Activated CD8-positive, alpha-beta T cell treated with anti-CD3 and anti-CD28 coated beads for 36 hours (primary cell): ENCODE results near the gene MCL1. TPM values are rescaled to one million over a fixed set of nuclear protein-coding genes. Genes with fewer than 3 reads are reported as not detected.
"Not testable (repeated sequence)": the region's sequence is repeated elsewhere in the genome, so short reads cannot be mapped to it uniquely, and the experiment has no call there.

Experiments
- ATAC-seq: fragments of 200-7000 bp; cut with Tn5 transposase; one replicate; pipeline ENCODE4 v1.10.0; 2021; ENCODE audit warnings: mild to moderate bottlenecking, moderate library complexity
- CTCF ChIA-PET: fragments of 350-600 bp; sonication (Branson Sonifier 250); formaldehyde crosslinking; loops from one replicate; lab custom pipeline; 2021; ENCODE audit warnings: antibody characterized with exemption; lab: Charles Lee
- POLR2A ChIA-PET: fragments of 350-600 bp; sonication (Branson Sonifier 250); formaldehyde crosslinking; loops from one replicate; lab custom pipeline; 2021; ENCODE audit warnings: antibody characterized with exemption; lab: Charles Lee
- DNase-seq: peaks from one replicate; pipeline ENCODE4 v3.0.0-alpha.2; 2020
- H3K27ac Mint-ChIP-seq: one replicate; pipeline ENCODE4 v1.8.0; 2021; ENCODE audit warnings: mild to moderate bottlenecking, mixed read lengths
- H3K27me3 Mint-ChIP-seq: one replicate; pipeline ENCODE4 v1.8.0; 2021; ENCODE audit warnings: mixed read lengths
- H3K36me3 Mint-ChIP-seq: one replicate; pipeline ENCODE4 v1.8.0; 2021; ENCODE audit warnings: low read depth, mixed read lengths
- H3K4me1 Mint-ChIP-seq: one replicate; pipeline ENCODE4 v1.8.0; 2021; ENCODE audit warnings: low read depth, mixed read lengths
- H3K4me3 Mint-ChIP-seq: one replicate; pipeline ENCODE4 v1.8.0; 2021; ENCODE audit warnings: mild to moderate bottlenecking, moderate library complexity, mixed read lengths
- H3K9me3 Mint-ChIP-seq: one replicate; pipeline ENCODE4 v1.8.0; 2021; ENCODE audit warnings: mixed read lengths
- CTCF ChIP-seq: fragments of 200-600 bp; IDR thresholded peaks from one replicate; pipeline ENCODE4 v1.8.0; 2022; ENCODE audit warnings: antibody characterized with exemption, mild to moderate bottlenecking
- intact Hi-C: fragments of 100-400 bp; cut with micrococcal nuclease; formaldehyde crosslinking; loops from one replicate; pipeline ENCODE4 v1.10.0; 2022
- total RNA-seq, 2 experiments: library from RNA; stranded (reverse); gene quantifications; one replicate each; pipeline ENCODE4 v1.2.3, GENCODE V29; 2021

The MCL1 gene
- total RNA-seq, 2 experiments from 2014 or later, result 207 TPM

- ATAC-seq (no peak), DNase-seq (no peak)
- ChIA-PET POLR2A (interaction anchor here (1.2 to 30.2 kb wide), 2 partner anchors 27 to 40 kb away, joined by 3 to 678 read pairs; partner anchors contain the start of gene MCL1), CTCF (interaction anchor here (0.9 to 1.4 kb wide), 4 partner anchors 10 to 49 kb away, joined by 3 to 8 read pairs (median 4); partner anchors contain the start of gene MCL1)
- intact Hi-C loops, result loop anchor here (5.0 kb wide), 1 partner anchor 32 kb away; the partner anchor contains the start of gene MCL1
- Mint-ChIP-seq H3K4me1 (peaks cover 44% of the 10 kb centered on the region), H3K9me3 (no peaks in the 10 kb centered on the region), H3K36me3 (peaks cover 34% of the 10 kb centered on the region), H3K4me3 (no peak overlapping the region), H3K27me3 (no peaks in the 10 kb centered on the region), H3K27ac (peak overlapping the region; percentile 66)
- TF ChIP-seq CTCF, result no peak
These were observed 30.3 kb upstream of the MCL1 start for GRCh38 chr1:150609732-150610131.

GRCh38 chr1:150606463-150607142, 27.2 kb upstream of the MCL1 start:
- CTCF ChIA-PET, result interaction anchor here (0.8 to 1.2 kb wide), 2 partner anchors 26 to 46 kb away, joined by 3 to 5 read pairs; no protein-coding TSS in a partner anchor
- Mint-ChIP-seq H3K27me3 (no peaks in the 10 kb centered on the region), H3K36me3 (peaks cover 16% of the 10 kb centered on the region), H3K4me1 (peaks cover 21% of the 10 kb centered on the region), H3K27ac (no peak overlapping the region), H3K4me3 (no peak overlapping the region), H3K9me3 (no peaks in the 10 kb centered on the region)
- no peak for TF ChIP-seq CTCF
- POLR2A ChIA-PET, result interaction anchor here (30.2 kb wide), 1 partner anchor 37 kb away, joined by 678 read pairs; the partner anchor contains the start of gene MCL1
- no peak for ATAC-seq
- no peak for DNase-seq
- intact Hi-C loops, result no loop called here

- CTCF ChIA-PET, H3K27me3 Mint-ChIP-seq, H3K9me3 Mint-ChIP-seq, H3K4me3 Mint-ChIP-seq, intact Hi-C loops, ATAC-seq, DNase-seq: not testable (repeated sequence)
- Mint-ChIP-seq H3K36me3 (peaks cover 12% of the 10 kb centered on the region), H3K4me1 (peaks cover 14% of the 10 kb centered on the region), H3K27ac (peak overlapping the region; percentile 20)
- POLR2A ChIA-PET, result interaction anchor here (30.2 kb wide), 1 partner anchor 36 kb away, joined by 678 read pairs; the partner anchor contains the start of gene MCL1
These were observed 26.0 kb upstream of the MCL1 start for GRCh38 chr1:150605451-150605731.

- H3K36me3 Mint-ChIP-seq, result peaks cover 14% of the 10 kb centered on the region
- H3K27ac Mint-ChIP-seq, result peak overlapping the region; percentile 87
- DNase-seq, result no peak
- ChIA-PET POLR2A (interaction anchor here (1.2 to 30.2 kb wide), 2 partner anchors 18 to 35 kb away, joined by 3 to 678 read pairs; partner anchors contain the start of gene MCL1), CTCF (interaction anchor here (1.2 to 1.6 kb wide), 3 partner anchors 17 to 89 kb away, joined by 3 to 7 read pairs (median 6); partner anchors contain the start of gene FALEC)
- no peaks in the 10 kb centered on the region for H3K27me3 Mint-ChIP-seq
- ATAC-seq, result no peak
- peaks cover 11% of the 10 kb centered on the region for H3K4me1 Mint-ChIP-seq
- no peaks in the 10 kb centered on the region for H3K9me3 Mint-ChIP-seq
- no peak for TF ChIP-seq CTCF
- intact Hi-C loops, result no loop called here
- no peak overlapping the region for H3K4me3 Mint-ChIP-seq
These were observed 24.8 kb upstream of the MCL1 start for GRCh38 chr1:150604226-150604588.

GRCh38 chr1:150603711-150604110, 24.3 kb upstream of the MCL1 start:
- H3K27ac Mint-ChIP-seq, result peak overlapping the region; percentile 46
- H3K27me3 Mint-ChIP-seq, result no peaks in the 10 kb centered on the region
- no peak overlapping the region for H3K4me3 Mint-ChIP-seq
- H3K9me3 Mint-ChIP-seq, result no peaks in the 10 kb centered on the region
- TF ChIP-seq CTCF, result no peak
- ATAC-seq (no peak), DNase-seq (no peak)
- intact Hi-C loops, result no loop called here
- peaks cover 12% of the 10 kb centered on the region for H3K36me3 Mint-ChIP-seq
- peaks cover 11% of the 10 kb centered on the region for H3K4me1 Mint-ChIP-seq
- POLR2A ChIA-PET, result interaction anchor here (1.2 to 30.2 kb wide), 2 partner anchors 17 to 34 kb away, joined by 3 to 678 read pairs; partner anchors contain the start of gene MCL1
- CTCF ChIA-PET, result interaction anchor here (1.2 to 1.6 kb wide), 3 partner anchors 17 to 88 kb away, joined by 3 to 7 read pairs (median 6); partner anchors contain the start of gene FALEC

- intact Hi-C loops, ATAC-seq, DNase-seq, H3K27me3 Mint-ChIP-seq, H3K9me3 Mint-ChIP-seq, H3K27ac Mint-ChIP-seq, H3K4me3 Mint-ChIP-seq, CTCF ChIA-PET: not testable (repeated sequence)
- Mint-ChIP-seq H3K36me3 (peaks cover 12% of the 10 kb centered on the region), H3K4me1 (peaks cover 11% of the 10 kb centered on the region)
- POLR2A ChIA-PET, result interaction anchor here (30.2 kb wide), 1 partner anchor 33 kb away, joined by 678 read pairs; the partner anchor contains the start of gene MCL1
These were observed 23.0 kb upstream of the MCL1 start for GRCh38 chr1:150602372-150602771.
